AG08395 (cell line): ENCODE measurements around the gene CCT8L2.
"Not testable (repeated sequence)": the region's sequence is repeated elsewhere in the genome, so short reads cannot be mapped to it uniquely, and the experiment has no call there.

Experiments
- DNase-seq: peaks from one replicate; pipeline ENCODE4 v3.0.0; 2012; ENCODE audit warnings: mixed read lengths, low spot score

The CCT8L2 gene

DNA sequence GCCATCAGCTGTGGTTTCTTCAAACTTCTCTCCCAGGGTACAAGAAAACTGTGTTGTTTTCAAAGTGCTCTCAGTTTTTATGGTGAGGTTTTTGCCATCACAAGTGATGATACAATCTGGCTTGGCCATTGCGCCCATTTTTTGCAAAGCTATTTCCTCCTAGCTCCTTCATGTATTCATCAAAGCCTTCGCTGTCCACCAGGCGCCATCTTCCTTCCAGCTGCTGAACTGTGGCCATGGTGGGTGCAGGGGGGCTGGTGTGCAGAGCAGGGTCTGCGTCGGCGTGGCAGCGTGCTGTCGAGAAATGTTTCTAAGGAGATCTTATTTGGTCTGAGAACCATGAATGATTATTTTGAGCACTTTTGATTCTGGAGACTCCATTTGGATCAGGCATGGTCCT is 2.6 kb upstream of the CCT8L2 start:
- not testable (repeated sequence) for DNase-seq

DNA sequence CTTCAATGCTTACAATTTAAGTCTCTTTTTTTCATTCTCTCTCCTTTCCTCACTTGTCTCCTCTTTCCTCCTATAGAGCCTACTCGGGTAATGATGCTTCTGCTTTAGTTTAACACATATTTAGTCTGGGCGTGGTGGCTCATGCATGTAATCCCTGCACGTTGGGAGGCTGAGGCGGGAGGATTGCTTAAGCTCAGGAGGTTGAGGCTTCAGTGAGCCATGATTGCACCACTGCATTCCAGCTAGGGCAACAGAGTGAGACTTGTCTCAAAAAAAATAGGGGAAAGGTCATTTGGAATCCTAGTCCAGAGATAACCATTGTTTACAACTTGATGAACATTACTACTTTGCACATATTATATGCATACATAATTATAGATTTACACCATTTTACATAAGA is 1.4 kb upstream of the CCT8L2 start:
- DNase-seq = no peak

DNA sequence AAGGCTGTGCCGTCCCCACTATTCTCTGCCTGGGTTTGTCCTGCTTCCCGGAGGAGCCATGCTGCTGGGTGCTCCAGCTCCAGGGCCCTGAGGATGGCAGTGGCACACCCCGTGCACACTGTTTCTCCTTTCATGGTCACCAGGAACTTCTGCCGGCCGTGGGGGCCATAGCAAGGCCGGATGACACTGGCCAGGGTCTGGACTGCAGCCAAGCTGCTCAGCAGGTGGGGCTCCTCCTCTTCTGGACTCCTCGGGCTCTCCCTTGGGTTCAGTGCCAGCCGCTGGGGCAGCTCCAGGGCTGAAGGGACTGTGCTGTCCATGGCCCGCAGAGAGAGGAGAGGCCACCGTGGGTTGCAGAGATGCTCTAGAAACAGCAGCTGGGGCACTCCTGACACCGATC is 379 bp downstream of the CCT8L2 start:
- not testable (repeated sequence) for DNase-seq

DNA sequence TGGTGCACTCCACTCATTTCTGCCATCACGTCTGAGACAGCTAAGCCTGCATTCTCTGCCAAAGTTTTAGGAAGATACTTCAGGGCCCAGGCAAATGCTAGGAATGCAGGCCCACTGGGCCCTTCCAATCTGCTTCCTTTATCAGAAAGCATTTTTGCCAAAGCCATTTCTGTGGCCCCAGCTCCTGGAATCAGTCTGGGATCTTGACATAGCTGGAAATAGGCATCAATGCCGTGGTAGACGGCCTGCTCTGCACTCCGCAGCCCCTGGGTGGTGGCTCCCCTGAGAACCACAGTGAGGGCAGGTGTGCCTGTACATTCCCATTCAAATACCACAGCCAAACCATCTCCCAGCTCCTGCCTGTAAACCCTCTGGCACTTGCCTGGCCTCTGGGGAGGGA is 1.5 kb downstream of the CCT8L2 start:
- not testable (repeated sequence) for DNase-seq

DNA sequence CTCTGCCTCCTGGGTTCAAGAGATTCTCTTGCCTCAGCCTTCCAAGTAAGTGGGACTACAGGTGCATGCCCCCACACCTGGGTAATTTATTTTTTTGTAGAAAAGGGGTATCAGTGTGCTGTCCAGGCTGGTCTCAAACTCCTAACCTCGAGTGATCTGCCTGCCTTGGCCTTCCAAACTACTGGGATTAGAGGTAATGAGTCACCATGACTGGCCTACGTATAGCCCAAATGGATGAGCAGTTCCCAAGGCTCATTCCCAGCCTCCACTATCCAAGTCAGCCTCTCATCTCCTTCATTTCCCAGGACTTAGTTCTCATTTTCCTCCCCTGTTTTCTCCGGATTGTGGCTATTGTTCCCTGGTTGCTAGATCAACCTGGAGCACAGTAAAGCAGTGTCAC is 5.6 kb downstream of the CCT8L2 start:
- DNase-seq = no peak

DNA sequence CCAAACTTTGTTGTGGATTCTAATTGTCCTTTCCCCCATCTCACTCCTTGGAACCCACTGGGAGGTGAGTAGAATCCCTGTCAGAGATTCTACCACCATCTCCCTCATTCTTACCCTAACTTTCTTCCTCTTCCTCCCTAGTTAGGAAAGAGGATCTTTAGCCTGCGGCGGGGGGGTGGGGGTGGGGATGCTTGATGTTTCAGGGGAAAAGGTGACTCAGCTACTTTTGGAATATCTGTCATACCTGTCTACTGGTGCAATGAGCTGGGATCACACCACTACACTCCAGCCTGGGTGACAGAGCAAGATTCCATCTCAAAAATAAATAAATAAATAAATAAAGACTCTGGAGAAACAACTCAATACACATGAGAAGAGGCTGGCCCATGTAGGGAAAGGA is 6.4 kb downstream of the CCT8L2 start:
- no peak for DNase-seq

DNA sequence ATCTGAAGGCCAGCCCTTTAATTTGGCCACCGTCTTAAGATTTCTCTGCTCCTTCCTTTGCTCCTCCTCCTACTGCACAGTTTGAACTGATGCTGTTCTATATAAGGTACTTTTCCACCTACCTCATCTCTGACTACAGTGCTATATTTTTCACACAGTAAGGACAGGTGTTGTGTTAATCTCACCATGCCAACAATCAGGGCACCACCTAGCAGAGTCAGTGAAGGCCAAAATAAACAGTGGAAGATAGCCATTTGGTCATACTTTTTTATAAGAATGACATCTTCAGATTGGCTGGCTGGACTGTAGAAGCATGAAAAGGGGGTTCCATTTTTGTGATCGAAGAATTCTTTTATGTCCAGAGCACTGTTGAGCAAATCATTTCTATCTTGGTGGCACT is 11.7 kb downstream of the CCT8L2 start:
- DNase-seq = not testable (repeated sequence)

DNA sequence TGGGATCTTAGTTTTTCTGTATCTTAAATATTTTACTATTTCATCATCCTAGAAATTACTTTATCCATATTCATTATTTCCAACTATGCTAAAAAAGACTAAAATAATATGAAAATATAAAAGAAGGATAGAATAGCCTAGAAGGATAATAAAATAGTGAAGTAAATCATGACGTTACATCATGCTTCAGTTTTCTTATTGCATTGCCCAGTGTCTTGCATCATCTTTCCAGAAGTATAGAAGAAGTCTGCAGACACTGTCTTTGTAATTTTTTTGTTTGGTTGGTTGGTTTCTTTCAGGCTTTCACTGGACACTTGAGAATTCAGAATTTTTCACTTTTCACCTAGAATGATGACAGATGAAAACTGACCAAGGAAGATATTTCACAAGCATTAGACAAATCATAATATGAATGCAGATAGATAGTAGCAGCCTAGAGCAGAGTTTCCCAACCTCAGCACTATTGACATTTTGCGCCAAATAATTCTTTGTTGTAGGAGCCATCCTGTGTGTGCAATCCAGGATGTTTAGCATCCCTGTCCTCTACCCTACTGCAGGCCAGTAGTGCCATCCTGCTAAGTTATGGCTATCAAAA is 23.3 kb downstream of the CCT8L2 start:
- DNase-seq = not testable (repeated sequence)

DNA sequence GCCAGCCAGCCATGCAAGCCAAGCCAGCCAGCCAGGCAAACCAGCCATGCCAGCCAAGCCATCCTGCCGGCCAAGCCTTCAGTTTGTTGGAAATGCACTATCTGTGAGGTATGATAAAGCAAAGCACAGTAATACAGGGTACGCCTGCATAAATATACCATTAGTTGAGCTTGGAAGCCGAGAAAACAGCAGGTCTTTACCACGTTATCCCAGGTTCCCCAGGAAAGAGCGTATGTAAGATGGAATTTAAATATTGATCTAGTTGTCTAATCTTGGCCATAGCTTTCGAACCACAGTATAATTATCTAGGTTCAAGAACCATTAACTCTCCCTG is 24.2 kb downstream of the CCT8L2 start:
- no peak for DNase-seq

DNA sequence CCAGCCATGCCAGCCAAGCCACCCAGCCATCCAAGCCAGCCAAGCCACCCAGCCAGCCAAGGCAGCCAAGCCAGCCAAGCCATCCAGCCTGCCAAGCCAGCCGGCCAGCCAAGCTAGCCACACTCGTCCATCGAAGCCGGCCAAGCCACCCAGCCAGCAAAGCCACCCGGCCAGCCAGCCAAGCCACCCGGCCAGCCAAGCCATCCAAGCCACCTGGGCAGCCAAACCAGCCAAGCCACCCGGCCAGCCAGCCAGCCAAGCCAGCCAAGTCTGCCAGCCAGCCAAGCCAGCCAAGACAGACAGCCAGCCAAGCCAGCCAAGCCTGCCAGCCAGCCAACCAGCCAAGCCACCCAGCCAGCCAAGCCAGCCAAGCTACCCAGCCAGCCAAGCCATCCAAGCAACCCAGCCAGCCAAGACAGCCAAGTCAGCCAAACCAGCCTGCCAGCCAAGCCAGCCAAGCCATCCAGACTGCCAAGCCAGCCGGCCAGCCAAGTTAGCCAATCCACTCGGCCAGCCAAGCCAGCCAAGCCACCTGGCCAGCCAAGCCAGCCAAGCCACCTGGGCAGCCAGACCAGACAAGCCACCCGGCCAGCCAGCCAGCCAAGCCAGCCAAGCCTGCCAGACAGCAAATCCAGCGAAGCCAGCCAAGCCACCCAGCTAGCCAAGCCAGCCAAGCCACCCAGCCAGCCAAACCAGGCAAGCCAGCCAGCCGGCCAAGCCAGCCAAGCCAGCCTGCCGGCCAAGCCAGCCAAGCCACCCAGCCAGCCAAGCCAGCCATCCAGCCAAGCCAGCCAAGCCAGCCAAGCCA is 24.8 kb downstream of the CCT8L2 start:
- not testable (repeated sequence) for DNase-seq

DNA sequence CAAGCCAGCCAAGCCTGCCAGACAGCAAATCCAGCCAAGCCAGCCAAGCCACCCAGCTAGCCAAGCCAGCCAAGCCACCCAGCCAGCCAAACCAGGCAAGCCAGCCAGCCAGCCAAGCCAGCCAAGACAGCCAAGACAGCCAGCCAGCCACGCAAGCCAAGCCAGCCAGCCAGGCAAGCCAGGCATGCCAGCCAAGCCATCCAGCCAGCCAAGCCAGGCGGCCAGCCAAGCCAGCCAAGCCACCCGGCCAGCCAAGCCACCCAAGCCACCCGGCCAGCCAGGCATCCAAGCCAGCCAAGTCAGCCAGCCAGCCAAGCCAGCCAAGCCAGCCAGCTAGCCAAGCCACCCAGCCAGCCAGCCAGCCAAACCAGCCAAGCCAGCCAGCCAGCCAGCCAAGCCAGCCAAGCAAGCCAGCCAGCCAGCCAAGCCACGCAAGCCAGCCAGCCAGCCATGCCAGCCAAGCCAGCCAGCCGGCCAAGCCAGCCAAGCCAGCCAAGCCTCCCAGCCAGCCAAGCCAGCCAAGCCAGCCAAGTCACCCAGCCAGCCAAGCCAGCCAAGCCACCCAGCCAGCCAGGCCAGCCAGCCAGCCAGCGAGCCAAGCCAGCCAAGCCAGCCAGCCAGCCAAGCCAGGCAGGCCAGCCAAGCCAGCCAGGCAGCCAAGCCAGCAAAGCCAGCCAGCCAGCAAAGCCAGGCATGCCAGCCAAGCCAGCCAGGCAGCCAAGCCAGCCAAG is 26.0 kb downstream of the CCT8L2 start:
- not testable (repeated sequence) for DNase-seq

DNA sequence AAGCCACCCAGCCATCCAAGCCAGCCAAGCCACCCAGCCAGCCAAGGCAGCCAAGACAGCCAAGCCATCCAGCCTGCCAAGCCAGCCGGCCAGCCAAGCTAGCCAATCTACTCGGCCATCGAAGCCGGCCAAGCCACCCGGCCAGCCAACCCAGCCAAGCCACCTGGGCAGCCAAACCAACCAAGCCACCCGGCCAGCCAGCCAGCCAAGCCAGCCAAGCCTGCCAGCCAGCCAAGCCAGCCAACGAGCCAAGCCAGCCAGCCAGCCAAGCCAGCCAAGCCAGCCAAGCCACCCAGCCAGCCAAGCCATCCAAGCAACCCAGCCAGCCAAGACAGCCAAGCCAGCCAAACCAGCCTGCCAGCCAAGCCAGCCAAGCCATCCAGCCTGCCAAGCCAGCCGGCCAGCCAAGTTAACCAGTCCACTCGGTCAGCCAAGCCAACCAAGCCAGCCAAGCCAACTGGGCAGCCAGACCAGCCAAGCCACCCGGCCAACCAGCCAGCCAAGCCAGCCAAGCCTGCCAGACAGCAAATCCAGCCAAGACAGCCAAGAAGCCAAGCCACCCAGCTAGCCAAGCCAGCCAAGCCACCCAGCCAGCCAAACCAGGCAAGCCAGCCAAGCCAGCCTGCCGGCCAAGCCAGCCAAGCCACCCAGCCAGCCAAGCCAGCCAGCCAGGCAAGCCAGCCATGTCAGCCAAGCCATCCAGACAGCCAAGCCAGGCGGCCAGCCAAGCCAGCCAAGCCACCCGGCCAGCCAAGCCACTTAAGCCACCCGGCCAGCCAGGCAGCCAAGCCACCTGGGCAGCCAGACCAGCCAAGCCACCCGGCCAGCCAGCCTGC is 26.8 kb downstream of the CCT8L2 start:
- DNase-seq = not testable (repeated sequence)

DNA sequence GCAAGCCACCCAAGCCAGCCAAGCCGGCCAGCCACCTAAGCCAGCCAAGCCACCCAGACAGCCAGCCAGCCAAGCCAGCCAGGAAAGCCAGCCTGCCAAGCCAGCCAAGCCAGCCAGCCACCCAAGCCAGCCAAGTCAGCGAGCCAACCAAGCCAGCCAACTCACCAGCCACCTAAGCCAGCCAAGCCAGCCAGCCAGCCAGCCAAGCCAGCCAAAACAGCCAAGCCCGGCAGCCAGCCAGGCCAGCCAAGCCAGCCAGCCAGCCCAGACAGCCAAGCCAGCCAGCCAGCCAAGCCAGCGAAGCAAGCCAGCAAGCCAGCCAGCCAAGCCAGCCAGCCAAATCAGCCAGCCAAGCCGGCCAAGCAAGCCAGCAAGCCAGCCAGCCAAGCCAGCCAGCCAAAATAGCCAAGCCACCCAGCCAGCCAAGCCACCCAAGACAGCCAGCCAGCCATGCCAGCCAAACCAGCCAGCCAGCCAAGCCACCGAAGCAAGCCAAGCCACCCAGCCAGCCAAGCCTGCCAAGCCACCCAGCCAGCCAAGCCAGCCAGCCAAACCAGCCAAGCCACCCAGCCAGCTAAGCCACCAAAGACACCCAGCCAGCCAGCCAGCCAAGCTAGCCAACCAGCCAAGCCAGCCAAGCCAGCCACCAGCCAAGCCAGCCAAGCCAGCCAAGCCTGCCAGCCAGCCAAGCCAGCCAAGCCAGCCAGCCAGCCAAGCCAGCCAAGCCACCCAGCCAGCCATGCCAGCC is 27.6 kb downstream of the CCT8L2 start:
- DNase-seq = not testable (repeated sequence)

DNA sequence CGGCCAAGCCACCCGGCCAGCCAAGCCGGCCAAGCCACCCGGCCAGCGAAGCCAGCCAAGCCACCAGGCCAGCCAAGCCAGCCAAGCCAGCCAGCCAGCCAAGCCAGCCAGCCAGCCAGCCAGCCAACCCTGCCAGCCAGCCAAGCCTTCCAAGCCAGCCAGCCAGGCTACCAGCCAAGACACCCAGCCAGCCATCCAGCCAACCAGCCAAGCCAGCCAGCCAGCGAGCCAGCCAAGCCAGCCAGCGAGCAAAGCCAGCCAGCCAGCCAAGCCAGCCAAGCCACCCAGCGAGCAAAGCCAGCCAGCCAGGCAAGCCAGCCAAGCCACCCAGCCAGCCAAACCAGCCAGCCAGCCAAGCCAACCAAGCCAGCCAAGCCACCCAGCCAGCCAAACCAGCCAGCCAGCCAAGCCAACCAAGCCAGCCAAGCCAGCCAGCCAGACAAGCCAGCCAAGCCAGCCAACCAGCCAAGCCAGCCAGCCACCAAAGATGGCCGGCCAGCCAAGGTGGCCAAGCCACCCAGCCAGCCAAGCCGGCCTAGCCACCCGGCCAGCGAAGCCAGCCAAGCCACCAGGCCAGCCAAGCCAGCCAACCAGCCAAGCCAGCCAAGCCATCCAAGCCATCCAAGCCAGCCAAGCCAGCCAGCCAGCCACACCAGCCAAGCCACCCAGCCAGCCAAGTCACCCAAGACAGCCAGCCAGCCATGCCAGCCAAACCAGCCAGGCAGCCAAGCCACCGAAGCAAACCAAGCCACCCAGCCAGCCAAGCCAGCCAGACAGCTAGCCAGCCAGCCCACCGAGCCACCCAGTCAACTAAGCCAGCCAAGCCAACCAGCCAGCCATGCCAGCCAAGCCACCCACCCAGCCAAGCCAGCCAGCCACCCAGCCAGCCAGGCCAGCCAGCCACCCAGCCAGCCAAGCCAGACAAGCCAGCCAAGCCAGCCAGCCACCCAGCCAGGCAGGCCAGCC is 28.8 kb downstream of the CCT8L2 start:
- DNase-seq = no peak

DNA sequence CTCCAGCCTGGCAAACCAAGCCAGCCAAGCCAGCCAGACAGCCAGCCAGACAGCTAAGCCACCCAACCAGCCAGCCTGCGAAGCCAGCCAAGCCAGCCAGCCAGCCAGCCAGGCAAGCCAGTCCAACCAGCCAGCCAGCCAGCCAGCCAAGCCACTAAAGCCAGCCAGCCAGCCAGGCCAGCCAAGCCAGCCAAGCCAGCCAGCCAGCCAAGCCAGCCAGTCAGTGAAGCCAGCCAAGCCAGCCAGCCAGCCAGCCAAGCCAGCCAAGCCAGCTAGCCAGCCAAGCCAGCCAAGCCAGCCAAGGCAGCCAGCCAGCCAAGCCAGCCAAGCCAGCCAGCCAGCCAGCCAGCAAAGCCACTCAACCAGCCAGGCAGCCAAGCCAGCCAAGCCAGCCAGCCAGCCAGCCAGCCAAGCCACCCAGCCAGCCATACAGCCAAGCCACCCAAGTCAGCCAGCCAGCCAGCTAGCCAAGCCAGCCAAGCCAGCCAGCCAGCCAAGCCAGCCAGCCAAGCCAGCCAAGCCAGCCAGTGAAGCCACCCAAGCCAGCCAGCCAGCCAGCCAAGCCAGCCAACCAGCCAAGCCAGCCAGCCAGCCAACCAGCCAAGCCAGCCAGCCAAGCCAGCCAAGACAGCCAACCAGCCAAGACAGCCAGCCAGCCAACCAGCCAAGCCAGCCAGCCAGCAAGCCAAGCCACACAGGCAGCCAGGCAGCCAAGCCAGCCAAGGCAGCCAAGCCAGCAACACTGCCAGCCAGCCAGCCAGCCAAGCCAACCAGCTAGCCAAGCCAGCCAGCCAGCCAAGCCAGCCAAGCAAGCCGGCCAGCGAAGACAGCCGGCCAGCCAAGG is 29.7 kb downstream of the CCT8L2 start:
- no peak for DNase-seq

DNA sequence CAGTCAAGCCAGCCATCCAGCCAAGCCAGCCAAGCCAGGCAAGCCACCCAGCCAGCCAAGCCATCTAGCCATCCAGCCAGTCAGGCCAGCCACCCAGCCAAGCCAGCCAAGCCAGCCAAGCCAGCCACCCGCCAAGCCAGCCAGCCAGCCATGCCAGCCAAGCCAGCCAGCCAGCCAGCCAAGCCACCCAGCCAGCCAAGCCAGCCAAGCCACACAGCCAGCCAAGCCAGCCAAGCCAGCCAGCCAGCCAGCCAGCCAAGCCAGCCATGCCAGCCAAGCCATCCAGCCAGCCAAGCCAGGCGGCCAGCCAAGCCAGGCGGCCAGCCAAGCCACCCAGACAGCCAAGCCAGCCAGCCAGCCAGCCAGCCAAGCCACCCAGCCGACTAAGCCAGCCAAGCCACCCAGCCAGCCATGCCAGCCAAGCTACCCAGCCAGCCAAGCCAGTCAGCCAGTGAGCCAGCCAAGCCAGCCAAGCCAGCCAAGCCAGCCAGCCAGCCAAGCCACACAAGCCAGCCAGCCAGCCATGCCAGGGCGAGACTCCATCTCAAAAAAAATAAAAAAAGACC is 31.4 kb downstream of the CCT8L2 start:
- DNase-seq = not testable (repeated sequence)

DNA sequence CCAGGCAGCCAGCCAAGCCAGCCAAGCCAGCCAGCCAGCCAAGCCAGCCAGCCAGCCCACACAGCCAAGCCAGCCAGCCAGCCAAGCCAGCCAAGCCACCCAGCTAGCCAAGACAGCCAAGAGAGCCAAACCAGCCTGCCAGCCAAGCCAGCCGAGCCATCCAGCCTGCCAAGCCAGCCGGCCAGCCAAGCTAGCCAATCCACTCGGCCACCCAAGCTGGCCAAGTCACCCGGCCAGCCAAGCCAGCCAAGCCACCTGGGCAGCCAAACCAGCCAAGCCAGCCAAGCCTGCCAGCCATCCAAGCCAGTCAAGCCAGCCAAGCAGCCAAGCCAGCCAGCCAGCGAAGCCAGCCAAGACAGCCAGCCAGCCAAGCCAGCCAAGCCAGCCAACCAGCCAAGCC is 32.0 kb downstream of the CCT8L2 start:
- not testable (repeated sequence) for DNase-seq

DNA sequence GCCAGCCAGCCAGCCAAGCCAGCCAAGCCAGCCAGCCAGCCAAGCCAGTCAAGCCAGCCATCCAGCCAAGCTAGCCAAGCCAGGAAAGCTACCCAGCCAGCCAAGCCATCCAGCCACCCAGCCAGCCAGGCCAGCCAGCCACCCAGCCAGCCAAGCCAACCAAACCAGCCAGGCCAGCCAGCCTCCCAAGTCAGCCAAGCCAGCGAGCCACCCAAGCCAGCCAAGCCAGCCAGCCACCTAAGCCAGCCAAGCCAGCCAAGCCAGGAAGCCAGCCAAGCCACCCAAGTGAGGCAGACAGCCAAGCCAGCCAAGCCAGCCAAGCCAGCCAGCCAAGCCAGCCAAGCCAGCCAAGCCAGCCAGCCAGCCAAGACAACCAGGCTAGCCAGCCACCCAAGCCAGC is 32.6 kb downstream of the CCT8L2 start:
- not testable (repeated sequence) for DNase-seq
